Activated naive CD4-positive, alpha-beta T cell treated with anti-CD3 and anti-CD28 coated beads for 36 hours (primary cell): ENCODE results near the gene IGSF22. TPM values are rescaled to one million over a fixed set of nuclear protein-coding genes. Genes with fewer than 3 reads are reported as not detected.

Experiments
- CTCF ChIA-PET: fragments of 350-600 bp; sonication (Branson Sonifier 250); formaldehyde crosslinking; loops from one replicate; lab custom pipeline; 2021; ENCODE audit warnings: antibody characterized with exemption; lab: Charles Lee
- DNase-seq: peaks from one replicate; pipeline ENCODE4 v3.0.0-alpha.2; 2020
- H3K27ac Mint-ChIP-seq: one replicate; pipeline ENCODE4 v1.8.0; 2021; ENCODE audit warnings: mild to moderate bottlenecking, mixed read lengths
- H3K27me3 Mint-ChIP-seq: one replicate; pipeline ENCODE4 v1.8.0; 2021; ENCODE audit warnings: low read depth, mixed read lengths
- H3K36me3 Mint-ChIP-seq: one replicate; pipeline ENCODE4 v1.8.0; 2021; ENCODE audit warnings: low read depth, mixed read lengths
- H3K4me1 Mint-ChIP-seq: one replicate; pipeline ENCODE4 v1.8.0; 2021; ENCODE audit warnings: low read depth, mixed read lengths
- H3K4me3 Mint-ChIP-seq: one replicate; pipeline ENCODE4 v1.8.0; 2021; ENCODE audit warnings: mild to moderate bottlenecking, moderate library complexity, mixed read lengths
- H3K9me3 Mint-ChIP-seq: one replicate; pipeline ENCODE4 v1.8.0; 2021; ENCODE audit warnings: mixed read lengths
- intact Hi-C: fragments of 100-400 bp; cut with micrococcal nuclease; formaldehyde crosslinking; loops from one replicate; pipeline ENCODE4 v1.15.1; 2023
- total RNA-seq, 2 experiments: library from RNA; stranded (reverse); gene quantifications; one replicate each; pipeline ENCODE4 v1.2.3, GENCODE V29; 2021

The IGSF22 gene
- total RNA-seq, 2 experiments from 2014 or later, result 1.2 to 1.3 TPM

- no peak overlapping the region for H3K4me3 Mint-ChIP-seq
- H3K4me1 Mint-ChIP-seq, result no peaks in the 10 kb centered on the region
- H3K36me3 Mint-ChIP-seq, result no peaks in the 10 kb centered on the region
- CTCF ChIA-PET, result interaction anchor here (0.9 to 2.7 kb wide), 3 partner anchors 14 to 27 kb away, joined by 3 to 7 read pairs (median 3); no protein-coding TSS in a partner anchor
- H3K27me3 Mint-ChIP-seq, result no peaks in the 10 kb centered on the region
- DNase-seq, result no peak
- H3K27ac Mint-ChIP-seq, result no peak overlapping the region
- intact Hi-C loops, result no loop called here
- H3K9me3 Mint-ChIP-seq, result no peaks in the 10 kb centered on the region
Measured at GRCh38 chr11:18741783-18742182, 15.8 kb upstream of the IGSF22 start.

- H3K27me3 Mint-ChIP-seq, result no peaks in the 10 kb centered on the region
- intact Hi-C loops, result no loop called here
- CTCF ChIA-PET, result interaction anchor here (0.6 to 1.6 kb wide), 5 partner anchors 8 to 364 kb away, joined by 5 to 16 read pairs (median 5); no protein-coding TSS in a partner anchor
Measured at GRCh38 chr11:18739685-18740084, 13.7 kb upstream of the IGSF22 start.

GRCh38 chr11:18737642-18738041 is 11.7 kb upstream of the IGSF22 start:
- Mint-ChIP-seq H3K36me3 (no peaks in the 10 kb centered on the region), H3K4me3 (no peak overlapping the region), H3K9me3 (no peaks in the 10 kb centered on the region), H3K4me1 (no peaks in the 10 kb centered on the region), H3K27me3 (no peaks in the 10 kb centered on the region), H3K27ac (no peak overlapping the region)
- CTCF ChIA-PET, result interaction anchor here (1.9 kb wide), 1 partner anchor 15 kb away, joined by 11 read pairs; no protein-coding TSS in a partner anchor
- intact Hi-C loops, result no loop called here
- DNase-seq, result no peak

More at GRCh38 chr11:18739685-18740084, 13.7 kb upstream of the IGSF22 start:
- no peak for DNase-seq
- no peak overlapping the region for H3K27ac Mint-ChIP-seq
- H3K9me3 Mint-ChIP-seq, result no peaks in the 10 kb centered on the region
- no peaks in the 10 kb centered on the region for H3K36me3 Mint-ChIP-seq
- no peaks in the 10 kb centered on the region for H3K4me1 Mint-ChIP-seq
- H3K4me3 Mint-ChIP-seq, result no peak overlapping the region

- no peaks in the 10 kb centered on the region for H3K9me3 Mint-ChIP-seq
- intact Hi-C loops, result no loop called here
- no peaks in the 10 kb centered on the region for H3K4me1 Mint-ChIP-seq
- H3K4me3 Mint-ChIP-seq, result no peak overlapping the region
- H3K27ac Mint-ChIP-seq, result no peak overlapping the region
- CTCF ChIA-PET, result interaction anchor here (1.2 to 1.5 kb wide), 2 partner anchors 9 to 29 kb away, joined by 3 read pairs; no protein-coding TSS in a partner anchor
- H3K36me3 Mint-ChIP-seq, result no peaks in the 10 kb centered on the region
- no peaks in the 10 kb centered on the region for H3K27me3 Mint-ChIP-seq
- no peak for DNase-seq
Measured at GRCh38 chr11:18736590-18737148, 10.7 kb upstream of the IGSF22 start.

- Mint-ChIP-seq H3K9me3 (no peaks in the 10 kb centered on the region), H3K27ac (no peak overlapping the region), H3K36me3 (no peaks in the 10 kb centered on the region), H3K4me1 (no peaks in the 10 kb centered on the region), H3K4me3 (no peak overlapping the region), H3K27me3 (no peaks in the 10 kb centered on the region)
- CTCF ChIA-PET, result interaction anchor here (1.2 to 5.2 kb wide), 4 partner anchors 7 to 618 kb away, joined by 3 to 52 read pairs (median 22); no protein-coding TSS in a partner anchor
- intact Hi-C loops, result no loop called here
- no peak for DNase-seq
Measured at GRCh38 chr11:18733202-18733601, 7.2 kb upstream of the IGSF22 start.

GRCh38 chr11:18731949-18732821 is 6.2 kb upstream of the IGSF22 start:
- peaks cover 3% of the 10 kb centered on the region for H3K4me1 Mint-ChIP-seq
- no peaks in the 10 kb centered on the region for H3K9me3 Mint-ChIP-seq
- no peak overlapping the region for H3K4me3 Mint-ChIP-seq
- DNase-seq, result peak; percentile 79
- no peaks in the 10 kb centered on the region for H3K27me3 Mint-ChIP-seq
- H3K36me3 Mint-ChIP-seq, result no peaks in the 10 kb centered on the region
- CTCF ChIA-PET, result interaction anchor here (0.5 to 5.2 kb wide), 24 partner anchors 8 to 617 kb away, joined by 3 to 52 read pairs (median 5); no protein-coding TSS in a partner anchor
- intact Hi-C loops, result loop anchor here (1.0 kb wide), 4 partner anchors 32 to 617 kb away; no protein-coding TSS in a partner anchor
- no peak overlapping the region for H3K27ac Mint-ChIP-seq

- Mint-ChIP-seq H3K9me3 (no peaks in the 10 kb centered on the region), H3K27ac (no peak overlapping the region), H3K4me3 (no peak overlapping the region), H3K4me1 (peaks cover 3% of the 10 kb centered on the region), H3K27me3 (no peaks in the 10 kb centered on the region), H3K36me3 (no peaks in the 10 kb centered on the region)
- CTCF ChIA-PET, result interaction anchor here (0.6 to 5.2 kb wide), 30 partner anchors 8 to 616 kb away, joined by 3 to 52 read pairs (median 4); no protein-coding TSS in a partner anchor
- intact Hi-C loops, result no loop called here
- no peak for DNase-seq
Measured at GRCh38 chr11:18731441-18731840, 5.5 kb upstream of the IGSF22 start.

GRCh38 chr11:18730020-18730419 is 4.0 kb upstream of the IGSF22 start:
- H3K27me3 Mint-ChIP-seq, result no peaks in the 10 kb centered on the region
- CTCF ChIA-PET, result interaction anchor here (0.7 to 5.2 kb wide), 6 partner anchors 7 to 615 kb away, joined by 3 to 52 read pairs (median 6); no protein-coding TSS in a partner anchor
- H3K9me3 Mint-ChIP-seq, result no peaks in the 10 kb centered on the region
- no peak overlapping the region for H3K4me3 Mint-ChIP-seq
- DNase-seq, result no peak
- no peak overlapping the region for H3K27ac Mint-ChIP-seq
- H3K4me1 Mint-ChIP-seq, result peaks cover 3% of the 10 kb centered on the region
- intact Hi-C loops, result no loop called here
- no peaks in the 10 kb centered on the region for H3K36me3 Mint-ChIP-seq

- no peaks in the 10 kb centered on the region for H3K27me3 Mint-ChIP-seq
- intact Hi-C loops, result no loop called here
- H3K36me3 Mint-ChIP-seq, result no peaks in the 10 kb centered on the region
- H3K9me3 Mint-ChIP-seq, result no peaks in the 10 kb centered on the region
- CTCF ChIA-PET, result interaction anchor here (0.5 to 2.7 kb wide), 7 partner anchors 9 to 486 kb away, joined by 3 to 11 read pairs (median 4); no protein-coding TSS in a partner anchor
- no peak overlapping the region for H3K4me3 Mint-ChIP-seq
- H3K27ac Mint-ChIP-seq, result no peak overlapping the region
- peaks cover 3% of the 10 kb centered on the region for H3K4me1 Mint-ChIP-seq
- DNase-seq, result no peak
Measured at GRCh38 chr11:18729426-18729825, 3.4 kb upstream of the IGSF22 start.

GRCh38 chr11:18728658-18729057 is 2.7 kb upstream of the IGSF22 start:
- Mint-ChIP-seq H3K4me1 (peaks cover 3% of the 10 kb centered on the region), H3K9me3 (no peaks in the 10 kb centered on the region), H3K27ac (no peak overlapping the region), H3K27me3 (no peaks in the 10 kb centered on the region), H3K4me3 (no peak overlapping the region), H3K36me3 (no peaks in the 10 kb centered on the region)
- intact Hi-C loops, result no loop called here
- CTCF ChIA-PET, result interaction anchor here (0.7 to 2.7 kb wide), 17 partner anchors 8 to 613 kb away, joined by 3 to 12 read pairs (median 4); no protein-coding TSS in a partner anchor
- no peak for DNase-seq

- Mint-ChIP-seq H3K4me3 (no peak overlapping the region), H3K27me3 (no peaks in the 10 kb centered on the region), H3K4me1 (peaks cover 3% of the 10 kb centered on the region), H3K36me3 (no peaks in the 10 kb centered on the region), H3K9me3 (no peaks in the 10 kb centered on the region), H3K27ac (no peak overlapping the region)
- peak; percentile 63 for DNase-seq
- CTCF ChIA-PET, result interaction anchor here (0.6 to 2.7 kb wide), 22 partner anchors 9 to 1339 kb away, joined by 3 to 12 read pairs (median 4); partner anchors contain the start of genes KCNJ11 and TMEM86A
- intact Hi-C loops, result no loop called here
Measured at GRCh38 chr11:18727479-18728236, 1.7 kb upstream of the IGSF22 start.
